Colonic mucosa (tissue), 4 donors: ENCODE data around the gene DACH1. TPM values are rescaled to one million over a fixed set of nuclear protein-coding genes. Genes with fewer than 3 reads are reported as not detected.

Source experiments
- DNase-seq: peaks from one replicate; pipeline ENCODE4 v3.0.0-alpha.2; 2020
- H3K27ac ChIP-seq: fragments of 200-600 bp; one replicate; pipeline ENCODE4 v1.8.0; 2021
- H3K27me3 ChIP-seq: fragments of 200-600 bp; one replicate; pipeline ENCODE4 v1.8.0; 2021
- H3K36me3 ChIP-seq: fragments of 200-600 bp; one replicate; pipeline ENCODE4 v1.8.0; 2021
- H3K4me1 ChIP-seq: fragments of 200-600 bp; one replicate; pipeline ENCODE4 v1.8.0; 2021; ENCODE audit warnings: mild to moderate bottlenecking
- H3K4me3 ChIP-seq: fragments of 200-600 bp; one replicate; pipeline ENCODE4 v1.8.0; 2021
- H3K9ac ChIP-seq, 2 donors: one replicate each; pipeline ENCODE4 v1.7.0; 2013; ENCODE audit warnings: control low read depth in 2 of 2, low read depth in 2 of 2, low read length in 2 of 2
- H3K9me3 ChIP-seq: fragments of 200-600 bp; one replicate; pipeline ENCODE4 v1.8.0; 2021
- intact Hi-C: fragments of 100-400 bp; cut with DNase I; formaldehyde crosslinking; loops from one replicate; pipeline ENCODE4 v1.14.1; 2022
- total RNA-seq, 2 donors: library from RNA; stranded (reverse); fragmentation: NEBNext Ultra II Directional in 1 of 2; extraction: Animal tissue kit (Norgen Biotek cat#: 25700) in 1 of 2; gene quantifications; one replicate each; pipeline ENCODE4 v1.2.1, GENCODE V29; 2021
- TF ChIP-seq, protein P1 (sequence below): fragments of 200-600 bp; IDR thresholded peaks from one replicate; pipeline ENCODE4 v1.8.0; 2022; ENCODE audit warnings: antibody characterized with exemption, mild to moderate bottlenecking
- donor health status: healthy.
- donor health status: DM: no; HTN: no; CAD: no.
- donor health status: DM: no; HTN: no; CAD: no.

The DACH1 gene
- total RNA-seq, 2 donors from 2014 or later: 3.9 to 5.2 TPM

- Histone ChIP-seq H3K36me3 (no peaks in the 10 kb centered on the region), H3K4me1 (no peaks in the 10 kb centered on the region), H3K4me3 (no peak overlapping the region), H3K27ac (no peak overlapping the region), H3K27me3 (no peaks in the 10 kb centered on the region), H3K9ac (no peak overlapping the region), H3K9me3 (no peaks in the 10 kb centered on the region)
- intact Hi-C loops: no loop called here
- no peak for DNase-seq
- TF ChIP-seq, protein P1, sequence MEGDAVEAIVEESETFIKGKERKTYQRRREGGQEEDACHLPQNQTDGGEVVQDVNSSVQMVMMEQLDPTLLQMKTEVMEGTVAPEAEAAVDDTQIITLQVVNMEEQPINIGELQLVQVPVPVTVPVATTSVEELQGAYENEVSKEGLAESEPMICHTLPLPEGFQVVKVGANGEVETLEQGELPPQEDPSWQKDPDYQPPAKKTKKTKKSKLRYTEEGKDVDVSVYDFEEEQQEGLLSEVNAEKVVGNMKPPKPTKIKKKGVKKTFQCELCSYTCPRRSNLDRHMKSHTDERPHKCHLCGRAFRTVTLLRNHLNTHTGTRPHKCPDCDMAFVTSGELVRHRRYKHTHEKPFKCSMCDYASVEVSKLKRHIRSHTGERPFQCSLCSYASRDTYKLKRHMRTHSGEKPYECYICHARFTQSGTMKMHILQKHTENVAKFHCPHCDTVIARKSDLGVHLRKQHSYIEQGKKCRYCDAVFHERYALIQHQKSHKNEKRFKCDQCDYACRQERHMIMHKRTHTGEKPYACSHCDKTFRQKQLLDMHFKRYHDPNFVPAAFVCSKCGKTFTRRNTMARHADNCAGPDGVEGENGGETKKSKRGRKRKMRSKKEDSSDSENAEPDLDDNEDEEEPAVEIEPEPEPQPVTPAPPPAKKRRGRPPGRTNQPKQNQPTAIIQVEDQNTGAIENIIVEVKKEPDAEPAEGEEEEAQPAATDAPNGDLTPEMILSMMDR: no peak
Observed at GRCh38 chr13:71721104-71721503, 145.9 kb downstream of the DACH1 start.

- Histone ChIP-seq H3K4me3 (no peak overlapping the region), H3K9ac (no peak overlapping the region), H3K27me3 (no peaks in the 10 kb centered on the region), H3K36me3 (no peaks in the 10 kb centered on the region), H3K4me1 (no peaks in the 10 kb centered on the region), H3K27ac (no peak overlapping the region), H3K9me3 (no peaks in the 10 kb centered on the region)
- TF ChIP-seq, protein P1: no peak
- no peak for DNase-seq
- intact Hi-C loops: no loop called here
Observed at GRCh38 chr13:71718931-71719330, 148.1 kb downstream of the DACH1 start.

DNA sequence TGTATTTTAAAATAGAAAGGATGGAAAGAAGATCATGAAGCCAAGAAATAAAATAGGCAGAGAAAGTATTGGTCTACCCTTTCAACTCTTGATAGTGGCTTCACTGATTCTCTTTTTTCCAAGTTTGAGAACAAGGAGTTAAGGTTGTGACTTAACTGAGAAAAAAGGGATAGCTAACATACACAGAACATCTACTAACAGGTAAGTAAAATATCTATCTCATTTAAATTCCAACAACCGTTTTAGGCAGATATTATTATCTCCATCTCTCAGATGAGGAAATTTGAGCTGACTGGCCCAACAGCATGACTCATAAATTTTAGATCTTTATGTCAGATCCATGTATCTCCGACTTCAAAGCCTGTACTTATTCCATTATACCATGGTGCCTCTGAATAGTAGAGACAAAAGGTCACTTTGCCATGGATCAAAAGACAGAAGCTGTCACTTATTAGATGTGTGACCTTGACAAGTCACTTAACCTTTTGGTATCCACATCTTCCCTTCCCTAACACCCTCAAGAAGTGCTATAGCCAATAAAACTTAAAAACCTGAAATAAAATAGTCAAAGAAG is 152.1 kb downstream of the DACH1 start:
- Histone ChIP-seq H3K9ac (no peak overlapping the region), H3K27ac (no peak overlapping the region), H3K4me1 (no peaks in the 10 kb centered on the region), H3K36me3 (no peaks in the 10 kb centered on the region), H3K9me3 (no peaks in the 10 kb centered on the region), H3K4me3 (no peak overlapping the region), H3K27me3 (no peaks in the 10 kb centered on the region)
- intact Hi-C loops: no loop called here
- TF ChIP-seq, protein P1: no peak
- DNase-seq: no peak

DNA sequence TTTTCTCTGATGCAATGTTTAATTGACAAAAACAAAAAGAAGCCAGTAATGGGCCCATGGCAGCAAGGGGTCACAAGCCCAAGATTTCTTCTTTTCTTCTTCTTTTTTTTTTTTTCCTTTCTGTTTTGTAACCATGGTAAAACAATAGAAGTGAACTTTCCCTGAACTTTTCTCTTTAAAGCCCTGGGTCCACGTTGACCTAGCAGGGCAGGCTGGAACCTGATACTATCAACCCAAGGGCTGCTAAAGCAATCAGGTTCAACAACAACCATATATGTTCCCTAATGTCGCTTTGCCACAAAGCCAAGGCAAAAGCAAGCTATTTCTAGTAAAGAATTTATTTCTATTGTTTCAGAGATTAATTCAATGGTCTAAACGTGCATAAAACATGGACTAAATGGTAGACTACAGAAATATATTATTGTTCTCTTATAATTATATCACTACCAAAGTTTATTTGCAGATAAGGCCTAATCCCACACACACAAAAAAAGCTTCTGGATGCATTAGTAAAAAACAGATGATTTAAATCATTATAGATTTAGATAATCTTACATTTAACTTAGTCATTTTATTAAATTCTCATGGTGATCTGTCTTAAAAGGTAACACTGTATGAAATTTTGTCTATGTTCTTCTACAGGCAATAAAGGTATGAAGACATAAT is 153.9 kb downstream of the DACH1 start:
- no peak for DNase-seq
- Histone ChIP-seq H3K27me3 (no peaks in the 10 kb centered on the region), H3K4me3 (no peak overlapping the region), H3K4me1 (no peaks in the 10 kb centered on the region), H3K36me3 (no peaks in the 10 kb centered on the region), H3K27ac (no peak overlapping the region), H3K9ac (no peak overlapping the region), H3K9me3 (no peaks in the 10 kb centered on the region)
- TF ChIP-seq, protein P1: no peak
- intact Hi-C loops: no loop called here

DNA sequence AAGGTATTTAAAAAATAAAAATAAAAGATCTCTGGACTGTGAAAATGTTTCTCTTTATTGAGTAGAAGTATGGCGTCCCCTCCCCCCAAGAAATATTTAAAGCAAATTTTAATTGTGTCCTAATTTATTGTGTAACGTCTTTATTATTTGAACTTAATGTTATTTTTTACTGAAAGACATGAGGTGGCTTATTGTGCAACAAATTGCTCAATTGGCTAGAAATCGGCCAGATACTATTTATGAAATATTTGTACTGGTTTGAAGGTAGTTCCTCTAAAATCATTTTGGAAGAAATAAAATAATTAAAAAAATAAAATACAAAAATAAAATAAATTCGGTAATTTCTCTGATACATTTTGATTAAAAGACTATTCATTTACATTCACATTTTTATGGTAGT is 162.3 kb downstream of the DACH1 start:
- no peak for DNase-seq
- no peak overlapping the region for H3K27ac ChIP-seq
- H3K27me3 ChIP-seq: no peaks in the 10 kb centered on the region
- H3K4me3 ChIP-seq: no peak overlapping the region
- H3K36me3 ChIP-seq: no peaks in the 10 kb centered on the region
- H3K9ac ChIP-seq: no peak overlapping the region
- intact Hi-C loops: no loop called here
- H3K4me1 ChIP-seq: no peaks in the 10 kb centered on the region
- H3K9me3 ChIP-seq: no peaks in the 10 kb centered on the region
- TF ChIP-seq, protein P1: no peak
